SH-SY5Y (cell line): Measurements from ENCODE around the gene ANKRD12.

Experiments used
- GATA2 ChIP-seq: IDR thresholded peaks from 2 replicates; pipeline ENCODE4 v1.6.1; 2011; ENCODE audit warnings: mild to moderate bottlenecking, low read depth, low read length
- GATA3 ChIP-seq: IDR thresholded peaks from 2 replicates; pipeline ENCODE4 v1.6.1; 2011; ENCODE audit warnings: low read depth, mild to moderate bottlenecking, low read length, moderate library complexity

Gene ANKRD12

GRCh38 chr18:9156604-9157249 lies 20.1 kb downstream of the ANKRD12 start:
- TF ChIP-seq GATA2 (no peak), GATA3 (no peak)

- TF ChIP-seq GATA3 (no peak), GATA2 (no peak)
Measured at GRCh38 chr18:9157806-9158205, 21.2 kb downstream of the ANKRD12 start.

- TF ChIP-seq GATA3 = no peak
- no peak for TF ChIP-seq GATA2
Measured at GRCh38 chr18:9160014-9160413, 23.4 kb downstream of the ANKRD12 start.

- TF ChIP-seq GATA3 = no peak
- no peak for TF ChIP-seq GATA2
Measured at GRCh38 chr18:9172506-9173127, 36.0 kb downstream of the ANKRD12 start.

- no peak for TF ChIP-seq GATA2
Measured at GRCh38 chr18:9173770-9174233, 37.2 kb downstream of the ANKRD12 start.

- TF ChIP-seq GATA3 = no peak
- no peak for TF ChIP-seq GATA2
Measured at GRCh38 chr18:9174302-9174701, 37.7 kb downstream of the ANKRD12 start.

GRCh38 chr18:9175115-9175514 lies 38.5 kb downstream of the ANKRD12 start:
- no peak for TF ChIP-seq GATA3
- no peak for TF ChIP-seq GATA2

- TF ChIP-seq GATA2 = no peak
Measured at GRCh38 chr18:9177031-9177430, 40.5 kb downstream of the ANKRD12 start.

GRCh38 chr18:9177466-9177865 lies 40.9 kb downstream of the ANKRD12 start:
- TF ChIP-seq GATA2 (no peak), GATA3 (no peak)

GRCh38 chr18:9178557-9178956 lies 42.0 kb downstream of the ANKRD12 start:
- TF ChIP-seq GATA3 (no peak), GATA2 (no peak)

- no peak for TF ChIP-seq GATA3
- no peak for TF ChIP-seq GATA2
Measured at GRCh38 chr18:9181275-9181674, 44.7 kb downstream of the ANKRD12 start.

- TF ChIP-seq GATA2 (no peak), GATA3 (no peak)
Measured at GRCh38 chr18:9182852-9183399, 46.3 kb downstream of the ANKRD12 start.

- no peak for TF ChIP-seq GATA3
- TF ChIP-seq GATA2 = no peak
Measured at GRCh38 chr18:9184998-9185613, 48.5 kb downstream of the ANKRD12 start.

- TF ChIP-seq GATA3 (no peak), GATA2 (no peak)
Measured at GRCh38 chr18:9188359-9189231, 52.0 kb downstream of the ANKRD12 start.

- TF ChIP-seq GATA3 = no peak
- no peak for TF ChIP-seq GATA2
Measured at GRCh38 chr18:9189491-9189890, 52.9 kb downstream of the ANKRD12 start.
